Vagina (tissue), 2 donors: Measurements from ENCODE around the gene GRM8. TPM values are rescaled to one million over a fixed set of nuclear protein-coding genes. Genes with fewer than 3 reads are reported as not detected.

ENCODE experiments used
- DNase-seq, 2 donors: peaks; one replicate each; pipeline ENCODE4 v3.0.0-alpha.2; 2017; ENCODE audit errors: extremely low spot score in 2 of 2
- H3K27ac ChIP-seq: fragments of 200-600 bp; sonication (generic); one replicate; pipeline ENCODE4 v1.5.1; 2019
- H3K27me3 ChIP-seq: fragments of 200-600 bp; sonication (generic); one replicate; pipeline ENCODE4 v1.5.1; 2019
- H3K36me3 ChIP-seq, 2 donors: fragments of 200-600 bp; sonication (generic); one replicate each; pipeline ENCODE4 v1.5.1; 2017 to 2019
- H3K4me1 ChIP-seq: fragments of 200-600 bp; sonication (generic); one replicate; pipeline ENCODE4 v1.5.1; 2019
- H3K4me3 ChIP-seq, 2 donors: fragments of 200-600 bp; sonication (generic); 1 replicate in 1 of 2; 2 replicates in 1 of 2; pipeline ENCODE4 v1.5.1; 2016 to 2019
- H3K9me3 ChIP-seq: fragments of 200-600 bp; sonication (generic); one replicate; pipeline ENCODE4 v1.5.1; 2019
- CTCF ChIP-seq, 3 experiments: fragments of 450-650 bp in 2 of 3; fragments of 200-600 bp in 1 of 3; sonication (generic) in 1 of 3; IDR thresholded peaks; one replicate each; pipeline ENCODE4 v1.5.1; 2017 to 2019; ENCODE audit warnings: antibody characterized with exemption in 3 of 3, mild to moderate bottlenecking in 2 of 3, moderate library complexity in 2 of 3
- POLR2A ChIP-seq, 2 donors: fragments of 450-650 bp; IDR thresholded peaks; one replicate each; pipeline ENCODE4 v1.6.1; 2017; ENCODE audit warnings: antibody characterized with exemption in 2 of 2, mild to moderate bottlenecking in 2 of 2, moderate library complexity in 2 of 2
- POLR2AphosphoS5 ChIP-seq, 2 donors: sonication (generic); formaldehyde crosslinking; IDR thresholded peaks; one replicate each; pipeline ENCODE4 v1.9.0; 2017; ENCODE audit warnings: antibody characterized with exemption in 2 of 2, mild to moderate bottlenecking in 2 of 2, low read depth in 1 of 2; ENCODE audit not compliant: insufficient read depth in 1 of 2
- intact Hi-C: fragments of 100-400 bp; cut with DNase I; formaldehyde crosslinking; loops from one replicate; pipeline ENCODE4 v1.15.1; 2023
- total RNA-seq: library from RNA; depleted of rRNA; stranded (reverse); fragments of >200 nt; gene quantifications from one replicate; pipeline ENCODE4 v1.2.3, GENCODE V29; 2016

GRM8 gene
- total RNA-seq, 1 donor from 2014 or later, result not detected

- Histone ChIP-seq H3K27me3 (no peaks in the 10 kb centered on the region), H3K4me1 (no peaks in the 10 kb centered on the region), H3K36me3 (no peaks in the 10 kb centered on the region), H3K4me3 (no peak overlapping the region), H3K27ac (no peak overlapping the region), H3K9me3 (no peaks in the 10 kb centered on the region)
- TF ChIP-seq POLR2A (IDR thresholded peaks at IDR 0.05) (no peak), POLR2AphosphoS5 (IDR thresholded peaks at IDR 0.05; ENCODE audit: insufficient read depth in 1 of 2, low read depth in 1 of 2) (no peak), CTCF (IDR thresholded peaks at IDR 0.05) (no peak)
- intact Hi-C loops, result no loop called here
- DNase-seq, result no peak
Observed at GRCh38 chr7:127021857-127022256, 230.9 kb downstream of the GRM8 start.

- intact Hi-C loops, result no loop called here
Observed at GRCh38 chr7:127021019-127021738, 231.6 kb downstream of the GRM8 start.

GRCh38 chr7:127018889-127019288, 233.9 kb downstream of the GRM8 start:
- Histone ChIP-seq H3K9me3 (no peaks in the 10 kb centered on the region), H3K27ac (no peak overlapping the region), H3K4me3 (no peak overlapping the region), H3K4me1 (no peaks in the 10 kb centered on the region), H3K27me3 (no peaks in the 10 kb centered on the region), H3K36me3 (no peaks in the 10 kb centered on the region)
- no peak for DNase-seq
- intact Hi-C loops, result no loop called here
- TF ChIP-seq POLR2A (IDR thresholded peaks at IDR 0.05) (no peak), CTCF (IDR thresholded peaks at IDR 0.05) (no peak), POLR2AphosphoS5 (IDR thresholded peaks at IDR 0.05; ENCODE audit: insufficient read depth in 1 of 2, low read depth in 1 of 2) (no peak)

More at GRCh38 chr7:127021019-127021738, 231.6 kb downstream of the GRM8 start:
- no peak for TF ChIP-seq POLR2A (IDR thresholded peaks at IDR 0.05)
- TF ChIP-seq POLR2AphosphoS5 (IDR thresholded peaks at IDR 0.05; ENCODE audit: insufficient read depth in 1 of 2, low read depth in 1 of 2), result no peak
- no peak for TF ChIP-seq CTCF (IDR thresholded peaks at IDR 0.05)
- Histone ChIP-seq H3K9me3 (no peaks in the 10 kb centered on the region), H3K27ac (no peak overlapping the region), H3K27me3 (no peaks in the 10 kb centered on the region), H3K36me3 (no peaks in the 10 kb centered on the region), H3K4me1 (no peaks in the 10 kb centered on the region), H3K4me3 (no peak overlapping the region)
- no peak for DNase-seq

DNA sequence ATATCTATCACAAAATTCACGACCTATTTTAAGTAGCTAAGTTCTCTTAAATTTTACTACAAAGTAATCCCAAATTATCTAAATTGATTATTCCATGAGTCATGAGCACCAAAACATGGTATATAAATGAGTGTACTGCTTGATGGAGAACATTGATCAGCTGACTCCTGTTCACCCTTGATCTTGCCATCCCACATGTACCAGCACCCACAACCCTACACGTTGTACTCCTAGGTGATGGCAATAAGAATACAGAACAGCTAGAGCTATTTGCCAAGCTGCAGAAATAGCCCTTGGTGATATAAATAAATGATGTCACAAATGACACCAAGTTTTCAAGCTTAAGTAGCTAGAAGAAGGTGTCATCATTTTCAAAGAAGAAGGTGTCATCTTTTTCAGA, 235.5 kb downstream of the GRM8 start:
- intact Hi-C loops, result no loop called here

More for the DNA sequence above, 235.5 kb downstream of the GRM8 start:
- Histone ChIP-seq H3K27ac (no peak overlapping the region), H3K9me3 (no peaks in the 10 kb centered on the region), H3K4me1 (no peaks in the 10 kb centered on the region), H3K27me3 (no peaks in the 10 kb centered on the region), H3K36me3 (no peaks in the 10 kb centered on the region), H3K4me3 (no peak overlapping the region)
- TF ChIP-seq CTCF (IDR thresholded peaks at IDR 0.05) (no peak), POLR2A (IDR thresholded peaks at IDR 0.05) (no peak), POLR2AphosphoS5 (IDR thresholded peaks at IDR 0.05; ENCODE audit: insufficient read depth in 1 of 2, low read depth in 1 of 2) (no peak)
- no peak for DNase-seq
